Activated CD8-positive, alpha-beta memory T cell treated with anti-CD3 and anti-CD28 coated beads for 4 hours (primary cell): Measurements from ENCODE around the gene ERN2.

Experiments
- DNase-seq, 2 donors: peaks; one replicate each; pipeline ENCODE4 v3.0.0-alpha.2; 2020; ENCODE audit warnings: low read depth in 2 of 2

The ERN2 gene

GRCh38 chr16:23687034-23687808 is 25.8 kb downstream of the ERN2 start:
- no peak for DNase-seq

- no peak for DNase-seq
Measured at GRCh38 chr16:23683487-23683886, 29.5 kb downstream of the ERN2 start.

- DNase-seq, result no peak
Measured at GRCh38 chr16:23682181-23682580, 30.8 kb downstream of the ERN2 start.

- DNase-seq, result no peak
Measured at GRCh38 chr16:23679986-23680336, 33.1 kb downstream of the ERN2 start.

GRCh38 chr16:23679274-23679985 is 33.6 kb downstream of the ERN2 start:
- no peak for DNase-seq

- peak; percentile 34 to 35 for DNase-seq
Measured at GRCh38 chr16:23678430-23679273, 34.4 kb downstream of the ERN2 start, which contains the start of gene PLK1. Gene PLK1 (plus strand): TSS chr16:23678889. CDS start chr16:23678933, 44 bp downstream.

- no peak for DNase-seq
Measured at GRCh38 chr16:23676924-23677480, 36.0 kb downstream of the ERN2 start.

GRCh38 chr16:23673971-23674614 is 38.9 kb downstream of the ERN2 start:
- DNase-seq, result no peak

GRCh38 chr16:23670137-23670776 is 42.8 kb downstream of the ERN2 start:
- DNase-seq, result no peak

- no peak for DNase-seq
Measured at GRCh38 chr16:23668873-23669272, 44.1 kb downstream of the ERN2 start.

GRCh38 chr16:23668225-23668624 is 44.8 kb downstream of the ERN2 start:
- no peak for DNase-seq

- no peak for DNase-seq
Measured at GRCh38 chr16:23667355-23667659, 45.7 kb downstream of the ERN2 start.

- DNase-seq, result no peak
Measured at GRCh38 chr16:23666571-23667354, 46.3 kb downstream of the ERN2 start.

GRCh38 chr16:23663918-23664317 is 49.1 kb downstream of the ERN2 start:
- no peak for DNase-seq

GRCh38 chr16:23651943-23652468 is 61.0 kb downstream of the ERN2 start:
- DNase-seq, result no peak

- no peak for DNase-seq
Measured at GRCh38 chr16:23650674-23651416, 62.2 kb downstream of the ERN2 start.

GRCh38 chr16:23642246-23642774 is 70.7 kb downstream of the ERN2 start:
- DNase-seq, result no peak

- peak; percentile 73 to 75 for DNase-seq
Measured at GRCh38 chr16:23640931-23641765, 71.9 kb downstream of the ERN2 start, which contains the start of the genes DCTN5 and PALB2. Gene DCTN5 (plus strand): TSS chr16:23641466. CDS start chr16:23641543, 77 bp downstream. Gene PALB2 (minus strand): TSS chr16:23641310. CDS start chr16:23641157, 153 bp downstream.
